GM12878 (cell line): ENCODE results near the gene STK17A. TPM values are rescaled to one million over a fixed set of nuclear protein-coding genes. Genes with fewer than 3 reads are reported as not detected.
A peak's percentile ranks its signal among the peaks of the same experiment; 100 is the strongest.

Source experiments
- CBX5 ChIP-seq: sonication (generic); IDR thresholded peaks from 2 replicates; pipeline ENCODE4 v1.6.1; 2016; ENCODE audit warnings: low read depth, moderate library complexity, mild to moderate bottlenecking, inconsistent platforms
- CEBPZ ChIP-seq: fragments of 150-350 bp; IDR thresholded peaks from 2 replicates; pipeline ENCODE4 v1.6.1; 2016; ENCODE audit warnings: low read depth, low read length
- CHD4 ChIP-seq: fragments of 200-600 bp; sonication (generic); IDR thresholded peaks from 2 replicates; pipeline ENCODE4 v1.6.1; 2016; ENCODE audit warnings: mild to moderate bottlenecking
- CREB1 ChIP-seq: IDR thresholded peaks from 2 replicates; pipeline ENCODE4 v1.6.1; 2012; ENCODE audit warnings: low read depth, mild to moderate bottlenecking, inconsistent platforms
- HSF1 ChIP-seq: fragments of 150-350 bp; IDR thresholded peaks from 2 replicates; pipeline ENCODE4 v1.6.1; 2014; ENCODE audit warnings: mild to moderate bottlenecking, low read depth, low read length
- IRF4 ChIP-seq: IDR thresholded peaks from 2 replicates; pipeline ENCODE4 v1.6.1; 2011; ENCODE audit warnings: low read depth, low read length
- JUND ChIP-seq: IDR thresholded peaks from 2 replicates; pipeline ENCODE4 v1.6.1; 2012; ENCODE audit warnings: low read depth, mild to moderate bottlenecking, low read length, improper control_type of control experiment, moderate library complexity
- MEF2A ChIP-seq: IDR thresholded peaks from 2 replicates; pipeline ENCODE4 v1.6.1; 2011; ENCODE audit warnings: low read depth, mild to moderate bottlenecking, low read length, moderate library complexity; ENCODE audit not compliant: insufficient read depth
- MTA2 ChIP-seq: fragments of 450-650 bp; IDR thresholded peaks from 2 replicates; pipeline ENCODE4 v1.6.1; 2016; ENCODE audit warnings: low read depth, mild to moderate bottlenecking, moderate library complexity
- MXI1 ChIP-seq: fragments of 150-350 bp; IDR thresholded peaks from 2 replicates; pipeline ENCODE4 v1.6.1; 2011; ENCODE audit warnings: low read depth, mild to moderate bottlenecking, inconsistent platforms, low read length, improper control_type of control experiment
- PAX5 ChIP-seq: IDR thresholded peaks from 2 replicates; pipeline ENCODE4 v1.6.1; 2011; ENCODE audit warnings: low read depth, low read length, borderline replicate concordance
- PML ChIP-seq: IDR thresholded peaks from 2 replicates; pipeline ENCODE4 v1.6.1; 2012; ENCODE audit warnings: low read length, inconsistent platforms
- POU2F2 ChIP-seq: IDR thresholded peaks from 3 replicates; pipeline ENCODE4 v1.6.1; 2011; ENCODE audit warnings: low read depth, mild to moderate bottlenecking, low read length, borderline replicate concordance
- RAD21 ChIP-seq: IDR thresholded peaks from 2 replicates; pipeline ENCODE4 v1.6.1; 2011; ENCODE audit warnings: mild to moderate bottlenecking, low read depth, low read length, moderate library complexity; ENCODE audit not compliant: insufficient read depth
- RELA ChIP-seq: fragments of 450-650 bp; IDR thresholded peaks from 2 replicates; pipeline ENCODE4 v1.8.0; 2014; ENCODE audit warnings: borderline replicate concordance; ENCODE audit not compliant: partially characterized antibody
- RUNX3 ChIP-seq: IDR thresholded peaks from 2 replicates; pipeline ENCODE4 v1.6.1; 2012; ENCODE audit warnings: low read length, inconsistent platforms
- SPI1 ChIP-seq: IDR thresholded peaks from 2 replicates; pipeline ENCODE4 v1.6.1; 2011; ENCODE audit warnings: low read depth, mild to moderate bottlenecking, low read length, moderate library complexity, borderline replicate concordance; ENCODE audit not compliant: insufficient read depth
- SRF ChIP-seq, 2 experiments: IDR thresholded peaks; 2 replicates each; pipeline ENCODE4 v1.6.1; 2011; ENCODE audit warnings: low read depth in 2 of 2, low read length in 2 of 2, mild to moderate bottlenecking in 1 of 2, moderate library complexity in 1 of 2
- ZSCAN29 ChIP-seq: fragments of 450-650 bp; IDR thresholded peaks from 2 replicates; pipeline ENCODE4 v1.6.1; 2017; ENCODE audit warnings: mild to moderate bottlenecking, moderate library complexity
- polyA plus RNA-seq, 11 experiments: library from polyadenylated mRNA; depleted of rRNA in 4 of 11; unstranded in 6 of 11; stranded (reverse) in 5 of 11; fragments of >200 nt; fragmentation: Nextera tagmentation in 4 of 11; fragmentation: Illumina TruSeq in 1 of 11; extraction: Ambion mirVana in 4 of 11; extraction: Trizol in 1 of 11; gene quantifications; 1 replicate in 1 of 11; 2 replicates in 10 of 11; pipeline versions ENCODE4 v1.2.1 to v1.2.3, GENCODE V29; 2011 to 2016; ENCODE audit warnings: inconsistent platforms in 2 of 11, missing spikeins in 2 of 11, low read depth in 1 of 11
- total RNA-seq, 4 experiments: library from RNA; depleted of rRNA in 3 of 4; stranded (reverse); fragments of >200 nt in 3 of 4; fragmentation: Illumina TruSeq in 1 of 4; extraction: Trizol in 1 of 4; gene quantifications; 2 replicates each; pipeline versions ENCODE4 v1.2.1 to v1.2.3, GENCODE V29; 2013 to 2021
- TF ChIP-seq, protein P1 (sequence below): fragments of 450-650 bp; IDR thresholded peaks from 2 replicates; pipeline ENCODE4 v1.6.1; 2017; ENCODE audit warnings: mild to moderate bottlenecking, moderate library complexity
- TF ChIP-seq, protein P2 (sequence below): IDR thresholded peaks from 2 replicates; pipeline ENCODE4 v1.6.1; 2011; ENCODE audit warnings: low read depth, mild to moderate bottlenecking, low read length, moderate library complexity, borderline replicate concordance; ENCODE audit errors: extremely low read depth

STK17A gene
- total and polyA plus RNA-seq, 10 of the 15 experiments (the other 5 are each of a cell fraction or from before 2014, with no cell fraction given) = 18.5 to 91.6 (median 70.8) TPM

GRCh38 chr7:43649755-43650274, 66.9 kb downstream of the STK17A start (continued):
- TF ChIP-seq, protein P1, sequence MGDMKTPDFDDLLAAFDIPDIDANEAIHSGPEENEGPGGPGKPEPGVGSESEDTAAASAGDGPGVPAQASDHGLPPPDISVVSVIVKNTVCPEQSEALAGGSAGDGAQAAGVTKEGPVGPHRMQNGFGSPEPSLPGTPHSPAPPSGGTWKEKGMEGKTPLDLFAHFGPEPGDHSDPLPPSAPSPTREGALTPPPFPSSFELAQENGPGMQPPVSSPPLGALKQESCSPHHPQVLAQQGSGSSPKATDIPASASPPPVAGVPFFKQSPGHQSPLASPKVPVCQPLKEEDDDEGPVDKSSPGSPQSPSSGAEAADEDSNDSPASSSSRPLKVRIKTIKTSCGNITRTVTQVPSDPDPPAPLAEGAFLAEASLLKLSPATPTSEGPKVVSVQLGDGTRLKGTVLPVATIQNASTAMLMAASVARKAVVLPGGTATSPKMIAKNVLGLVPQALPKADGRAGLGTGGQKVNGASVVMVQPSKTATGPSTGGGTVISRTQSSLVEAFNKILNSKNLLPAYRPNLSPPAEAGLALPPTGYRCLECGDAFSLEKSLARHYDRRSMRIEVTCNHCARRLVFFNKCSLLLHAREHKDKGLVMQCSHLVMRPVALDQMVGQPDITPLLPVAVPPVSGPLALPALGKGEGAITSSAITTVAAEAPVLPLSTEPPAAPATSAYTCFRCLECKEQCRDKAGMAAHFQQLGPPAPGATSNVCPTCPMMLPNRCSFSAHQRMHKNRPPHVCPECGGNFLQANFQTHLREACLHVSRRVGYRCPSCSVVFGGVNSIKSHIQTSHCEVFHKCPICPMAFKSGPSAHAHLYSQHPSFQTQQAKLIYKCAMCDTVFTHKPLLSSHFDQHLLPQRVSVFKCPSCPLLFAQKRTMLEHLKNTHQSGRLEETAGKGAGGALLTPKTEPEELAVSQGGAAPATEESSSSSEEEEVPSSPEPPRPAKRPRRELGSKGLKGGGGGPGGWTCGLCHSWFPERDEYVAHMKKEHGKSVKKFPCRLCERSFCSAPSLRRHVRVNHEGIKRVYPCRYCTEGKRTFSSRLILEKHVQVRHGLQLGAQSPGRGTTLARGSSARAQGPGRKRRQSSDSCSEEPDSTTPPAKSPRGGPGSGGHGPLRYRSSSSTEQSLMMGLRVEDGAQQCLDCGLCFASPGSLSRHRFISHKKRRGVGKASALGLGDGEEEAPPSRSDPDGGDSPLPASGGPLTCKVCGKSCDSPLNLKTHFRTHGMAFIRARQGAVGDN = peak; percentile 91
- TF ChIP-seq CBX5 = peak; percentile 46; the same call in 1 of the 2 replicates
- TF ChIP-seq JUND = peak; percentile 32; the same call in 1 of the 2 replicates
- peak; percentile 57 for TF ChIP-seq CREB1
- no peak for TF ChIP-seq HSF1
- peak; percentile 84 for TF ChIP-seq MXI1
- no peak for TF ChIP-seq CEBPZ
- TF ChIP-seq MTA2 = peak; percentile 93
- TF ChIP-seq RAD21 = no peak
- peak; percentile 29 for TF ChIP-seq RELA
- TF ChIP-seq CHD4 = peak; percentile 76; the same call in 1 of the 2 replicates
- TF ChIP-seq PAX5 = peak; percentile 96
- TF ChIP-seq, protein P2, sequence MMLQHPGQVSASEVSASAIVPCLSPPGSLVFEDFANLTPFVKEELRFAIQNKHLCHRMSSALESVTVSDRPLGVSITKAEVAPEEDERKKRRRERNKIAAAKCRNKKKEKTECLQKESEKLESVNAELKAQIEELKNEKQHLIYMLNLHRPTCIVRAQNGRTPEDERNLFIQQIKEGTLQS = no peak
- TF ChIP-seq POU2F2 = peak; percentile 93
- peak; percentile 84 for TF ChIP-seq IRF4
- peak; percentile 87 for TF ChIP-seq MEF2A
- TF ChIP-seq PML = peak; percentile 61; the same call in 1 of the 2 replicates
- peak; percentile 85 to 96 for TF ChIP-seq SRF (IDR thresholded peaks at IDR 0.05; ENCODE audit: low read depth in 2 of 2, low read length in 2 of 2)
- peak; percentile 97 for TF ChIP-seq SPI1
- TF ChIP-seq RUNX3 = peak; percentile 100
- 0 out of 2 replicates have a peak, but pooled peaks have one; percentile 61 for TF ChIP-seq ZSCAN29
